Measurements from ENCODE around the gene DCHS1. TPM values are rescaled to one million over a fixed set of nuclear protein-coding genes. Genes with fewer than 3 reads are reported as not detected.

Gene DCHS1
- total RNA-seq, 4 donors from 2014 or later, result 7.0 to 23.7 (median 10.7) TPM

GRCh38 chr11:6606471-6607189 lies 49.0 kb downstream of the DCHS1 start:
- no peak for TF ChIP-seq CTCF (IDR thresholded peaks at IDR 0.05; ENCODE audit: low read depth)

- TF ChIP-seq CTCF (IDR thresholded peaks at IDR 0.05; ENCODE audit: low read depth), result no peak
These were observed 50.8 kb downstream of the DCHS1 start for GRCh38 chr11:6604790-6605189.

GRCh38 chr11:6604081-6604626 lies 51.5 kb downstream of the DCHS1 start:
- TF ChIP-seq CTCF (IDR thresholded peaks at IDR 0.05; ENCODE audit: low read depth), result no peak

- no peak for TF ChIP-seq CTCF (IDR thresholded peaks at IDR 0.05; ENCODE audit: low read depth)
These were observed 52.1 kb downstream of the DCHS1 start, which contains the start of the genes ILK and RRP8 for GRCh38 chr11:6603287-6604080. ILK (plus strand) TSS chr11:6603774; CDS start chr11:6604272, 498 bp downstream. RRP8 (minus strand) TSS chr11:6603616; CDS start chr11:6603502, 114 bp downstream.

GRCh38 chr11:6602096-6602940 lies 53.3 kb downstream of the DCHS1 start:
- TF ChIP-seq CTCF (IDR thresholded peaks at IDR 0.05; ENCODE audit: low read depth), result no peak

- no peak for TF ChIP-seq CTCF (IDR thresholded peaks at IDR 0.05; ENCODE audit: low read depth)
These were observed 54.6 kb downstream of the DCHS1 start for GRCh38 chr11:6601041-6601461.
